ENCODE data around the gene POLG. TPM values are rescaled to one million over a fixed set of nuclear protein-coding genes. Genes with fewer than 3 reads are reported as not detected.

POLG gene
- polyA plus RNA-seq, 1 donor from 2014 or later, result 47.9 TPM

DNA sequence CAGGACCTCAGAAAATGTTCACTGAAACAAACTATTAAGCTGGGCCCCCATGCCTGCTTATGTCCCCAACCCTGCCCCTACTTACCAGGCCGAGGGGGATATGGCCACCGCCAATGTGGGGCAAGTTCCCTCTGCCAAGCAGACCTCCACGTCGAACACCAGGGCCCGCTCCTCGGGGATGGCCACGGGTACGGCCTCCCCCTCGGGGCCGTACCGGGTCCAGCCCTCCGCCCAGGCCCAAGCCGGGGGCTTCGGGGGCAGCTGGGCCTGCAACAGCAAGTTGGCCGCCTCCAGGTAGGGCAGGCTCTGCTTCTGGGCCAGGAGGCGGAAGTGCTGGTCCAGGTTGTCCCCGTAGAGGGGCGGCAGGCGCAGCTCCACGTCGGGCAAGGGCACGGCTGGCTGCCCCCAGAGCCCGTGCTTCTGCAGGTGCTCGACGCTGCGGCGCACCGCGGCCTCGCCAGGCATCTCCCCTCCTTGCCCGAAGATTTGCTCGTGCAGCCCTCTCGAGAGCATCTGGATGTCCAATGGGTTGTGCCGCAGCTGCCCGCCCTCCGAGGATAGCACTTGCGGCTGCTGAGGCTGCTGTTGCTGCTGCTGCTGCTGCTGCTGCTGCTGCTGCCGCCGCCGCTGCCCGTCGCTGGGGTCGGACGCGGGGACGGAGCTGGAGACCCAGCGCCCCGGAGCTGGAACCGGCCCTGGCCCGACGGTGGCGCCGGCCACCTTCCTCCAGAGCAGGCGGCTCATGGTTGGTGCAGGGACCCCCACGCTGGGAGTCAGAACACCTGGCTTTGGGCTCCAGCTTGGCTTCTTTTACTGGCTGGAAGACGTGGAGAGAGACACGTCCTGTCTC lies 1.4 kb downstream of the POLG start:
- Histone ChIP-seq H3K36me3 (ENCODE audit: insufficient read depth, low read length) (peaks cover 9% of the 10 kb centered on the region), H2AFZ (ENCODE audit: low read depth, low read length) (no peak overlapping the region), H3K79me2 (replicated peaks; ENCODE audit: insufficient read depth, low read length) (peaks cover 16% of the 10 kb centered on the region), H3K9me2 (ENCODE audit: insufficient read depth, low read length) (no peaks in the 10 kb centered on the region), H3F3A (ENCODE audit: insufficient read depth, low read length, poor library complexity, severe bottlenecking) (no peaks in the 10 kb centered on the region), H3K27me3 (ENCODE audit: insufficient read depth, low read depth, low read length) (no peaks in the 10 kb centered on the region), H3K9me3 (ENCODE audit: low read length) (no peaks in the 10 kb centered on the region), H3K9ac (ENCODE audit: low read length) (peak overlapping the region; percentile 78), H3K4me3 (ENCODE audit: low read length) (peak overlapping the region; percentile 76), H3K4me2 (ENCODE audit: low read length) (peak overlapping the region; percentile 68), H4K20me1 (ENCODE audit: insufficient read depth) (peaks cover 3% of the 10 kb centered on the region), H3K27ac (ENCODE audit: low read length) (no peak overlapping the region)
- no peak for TF ChIP-seq EZH2 (IDR thresholded peaks at IDR 0.05; ENCODE audit: borderline replicate concordance, insufficient read depth, low read length, poor library complexity, severe bottlenecking)
- TF ChIP-seq POLR2AphosphoS5 (IDR thresholded peaks at IDR 0.05), result no peak
- TF ChIP-seq TAF1 (IDR thresholded peaks at IDR 0.05; ENCODE audit: low read depth), result no peak
- TF ChIP-seq MXI1 (conservative IDR thresholded peaks at IDR 0.05; ENCODE audit: poor library complexity, severe bottlenecking), result no peak
- TF ChIP-seq EP300 (conservative IDR thresholded peaks at IDR 0.05; ENCODE audit: poor library complexity, severe bottlenecking), result no peak
- TF ChIP-seq SMC3 (conservative IDR thresholded peaks at IDR 0.05; ENCODE audit: poor library complexity), result no peak
- TF ChIP-seq RAD21 (conservative IDR thresholded peaks at IDR 0.05), result no peak
- TF ChIP-seq, protein P1, sequence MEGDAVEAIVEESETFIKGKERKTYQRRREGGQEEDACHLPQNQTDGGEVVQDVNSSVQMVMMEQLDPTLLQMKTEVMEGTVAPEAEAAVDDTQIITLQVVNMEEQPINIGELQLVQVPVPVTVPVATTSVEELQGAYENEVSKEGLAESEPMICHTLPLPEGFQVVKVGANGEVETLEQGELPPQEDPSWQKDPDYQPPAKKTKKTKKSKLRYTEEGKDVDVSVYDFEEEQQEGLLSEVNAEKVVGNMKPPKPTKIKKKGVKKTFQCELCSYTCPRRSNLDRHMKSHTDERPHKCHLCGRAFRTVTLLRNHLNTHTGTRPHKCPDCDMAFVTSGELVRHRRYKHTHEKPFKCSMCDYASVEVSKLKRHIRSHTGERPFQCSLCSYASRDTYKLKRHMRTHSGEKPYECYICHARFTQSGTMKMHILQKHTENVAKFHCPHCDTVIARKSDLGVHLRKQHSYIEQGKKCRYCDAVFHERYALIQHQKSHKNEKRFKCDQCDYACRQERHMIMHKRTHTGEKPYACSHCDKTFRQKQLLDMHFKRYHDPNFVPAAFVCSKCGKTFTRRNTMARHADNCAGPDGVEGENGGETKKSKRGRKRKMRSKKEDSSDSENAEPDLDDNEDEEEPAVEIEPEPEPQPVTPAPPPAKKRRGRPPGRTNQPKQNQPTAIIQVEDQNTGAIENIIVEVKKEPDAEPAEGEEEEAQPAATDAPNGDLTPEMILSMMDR (IDR thresholded peaks at IDR 0.05; ENCODE audit: poor library complexity, severe bottlenecking), result no peak
- TF ChIP-seq, protein P2, sequence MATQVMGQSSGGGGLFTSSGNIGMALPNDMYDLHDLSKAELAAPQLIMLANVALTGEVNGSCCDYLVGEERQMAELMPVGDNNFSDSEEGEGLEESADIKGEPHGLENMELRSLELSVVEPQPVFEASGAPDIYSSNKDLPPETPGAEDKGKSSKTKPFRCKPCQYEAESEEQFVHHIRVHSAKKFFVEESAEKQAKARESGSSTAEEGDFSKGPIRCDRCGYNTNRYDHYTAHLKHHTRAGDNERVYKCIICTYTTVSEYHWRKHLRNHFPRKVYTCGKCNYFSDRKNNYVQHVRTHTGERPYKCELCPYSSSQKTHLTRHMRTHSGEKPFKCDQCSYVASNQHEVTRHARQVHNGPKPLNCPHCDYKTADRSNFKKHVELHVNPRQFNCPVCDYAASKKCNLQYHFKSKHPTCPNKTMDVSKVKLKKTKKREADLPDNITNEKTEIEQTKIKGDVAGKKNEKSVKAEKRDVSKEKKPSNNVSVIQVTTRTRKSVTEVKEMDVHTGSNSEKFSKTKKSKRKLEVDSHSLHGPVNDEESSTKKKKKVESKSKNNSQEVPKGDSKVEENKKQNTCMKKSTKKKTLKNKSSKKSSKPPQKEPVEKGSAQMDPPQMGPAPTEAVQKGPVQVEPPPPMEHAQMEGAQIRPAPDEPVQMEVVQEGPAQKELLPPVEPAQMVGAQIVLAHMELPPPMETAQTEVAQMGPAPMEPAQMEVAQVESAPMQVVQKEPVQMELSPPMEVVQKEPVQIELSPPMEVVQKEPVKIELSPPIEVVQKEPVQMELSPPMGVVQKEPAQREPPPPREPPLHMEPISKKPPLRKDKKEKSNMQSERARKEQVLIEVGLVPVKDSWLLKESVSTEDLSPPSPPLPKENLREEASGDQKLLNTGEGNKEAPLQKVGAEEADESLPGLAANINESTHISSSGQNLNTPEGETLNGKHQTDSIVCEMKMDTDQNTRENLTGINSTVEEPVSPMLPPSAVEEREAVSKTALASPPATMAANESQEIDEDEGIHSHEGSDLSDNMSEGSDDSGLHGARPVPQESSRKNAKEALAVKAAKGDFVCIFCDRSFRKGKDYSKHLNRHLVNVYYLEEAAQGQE (IDR thresholded peaks at IDR 0.05; ENCODE audit: borderline replicate concordance), result no peak

GRCh38 chr15:89332446-89332845 lies 2.2 kb downstream of the POLG start:
- Histone ChIP-seq H3K79me2 (replicated peaks; ENCODE audit: insufficient read depth, low read length) (peaks cover 16% of the 10 kb centered on the region), H3K4me2 (ENCODE audit: low read length) (peak overlapping the region; percentile 45), H3K9me2 (ENCODE audit: insufficient read depth, low read length) (no peaks in the 10 kb centered on the region), H3K27me3 (ENCODE audit: insufficient read depth, low read depth, low read length) (no peaks in the 10 kb centered on the region), H3K36me3 (ENCODE audit: insufficient read depth, low read length) (peaks cover 9% of the 10 kb centered on the region), H4K20me1 (ENCODE audit: insufficient read depth) (peaks cover 3% of the 10 kb centered on the region), H3K4me3 (ENCODE audit: low read length) (peak overlapping the region; percentile 76), H3K9ac (ENCODE audit: low read length) (no peak overlapping the region), H2AFZ (ENCODE audit: low read depth, low read length) (no peak overlapping the region), H3F3A (ENCODE audit: insufficient read depth, low read length, poor library complexity, severe bottlenecking) (no peaks in the 10 kb centered on the region), H3K9me3 (ENCODE audit: low read length) (no peaks in the 10 kb centered on the region), H3K27ac (ENCODE audit: low read length) (no peak overlapping the region)
- TF ChIP-seq TAF1 (IDR thresholded peaks at IDR 0.05; ENCODE audit: low read depth) (no peak), SMC3 (conservative IDR thresholded peaks at IDR 0.05; ENCODE audit: poor library complexity) (no peak), EZH2 (IDR thresholded peaks at IDR 0.05; ENCODE audit: borderline replicate concordance, insufficient read depth, low read length, poor library complexity, severe bottlenecking) (no peak), EP300 (conservative IDR thresholded peaks at IDR 0.05; ENCODE audit: poor library complexity, severe bottlenecking) (no peak), RAD21 (conservative IDR thresholded peaks at IDR 0.05) (no peak), MXI1 (conservative IDR thresholded peaks at IDR 0.05; ENCODE audit: poor library complexity, severe bottlenecking) (no peak), POLR2AphosphoS5 (IDR thresholded peaks at IDR 0.05) (no peak)
- TF ChIP-seq, protein P1 (IDR thresholded peaks at IDR 0.05; ENCODE audit: poor library complexity, severe bottlenecking), result no peak

Measured in neural cell (in vitro differentiated cells).